H9 (cell line): ENCODE results near the gene RAB6B. TPM values are rescaled to one million over a fixed set of nuclear protein-coding genes. Genes with fewer than 3 reads are reported as not detected.

Experiments used
- DNase-seq: peaks from one replicate; pipeline ENCODE4 v3.0.0-alpha.2; 2017
- H2AFZ ChIP-seq: one replicate; pipeline ENCODE4 v1.6.1; 2013; ENCODE audit warnings: mild to moderate bottlenecking, low read length, control low read depth, moderate library complexity
- H2AK5ac ChIP-seq: 2 replicates; pipeline ENCODE4 v1.6.1; 2013; ENCODE audit warnings: low read length, control low read depth, mixed read lengths; ENCODE audit not compliant: insufficient read length
- H2BK120ac ChIP-seq: one replicate; pipeline ENCODE4 v1.6.1; 2013; ENCODE audit warnings: low read depth, mild to moderate bottlenecking, low read length, control low read depth, inconsistent platforms; ENCODE audit not compliant: poor library complexity, severe bottlenecking
- H2BK12ac ChIP-seq: 2 replicates; pipeline ENCODE4 v1.6.1; 2013; ENCODE audit warnings: low read length, control low read depth, mixed read lengths, low read depth; ENCODE audit not compliant: insufficient read length
- H2BK15ac ChIP-seq: 2 replicates; pipeline ENCODE4 v1.6.1; 2013; ENCODE audit warnings: low read depth, low read length, control low read depth
- H2BK20ac ChIP-seq: one replicate; pipeline ENCODE4 v1.6.1; 2013; ENCODE audit warnings: low read depth, mild to moderate bottlenecking, low read length, control low read depth, inconsistent platforms; ENCODE audit not compliant: poor library complexity, severe bottlenecking
- H2BK5ac ChIP-seq: 2 replicates; pipeline ENCODE4 v1.6.1; 2013; ENCODE audit warnings: low read length, control low read depth, mixed read lengths; ENCODE audit not compliant: insufficient read length
- H3K14ac ChIP-seq: 2 replicates; pipeline ENCODE4 v1.6.1; 2013; ENCODE audit warnings: low read length, control low read depth; ENCODE audit not compliant: insufficient read depth
- H3K18ac ChIP-seq: 2 replicates; pipeline ENCODE4 v1.6.1; 2013; ENCODE audit warnings: low read depth, mild to moderate bottlenecking, mixed read lengths, low read length, control low read depth; ENCODE audit not compliant: insufficient read length
- H3K23ac ChIP-seq: 2 replicates; pipeline ENCODE4 v1.6.1; 2013; ENCODE audit warnings: low read length, control low read depth, mixed read lengths, low read depth; ENCODE audit not compliant: insufficient read length
- H3K23me2 ChIP-seq: 2 replicates; pipeline ENCODE4 v1.6.1; 2013; ENCODE audit warnings: low read depth, mild to moderate bottlenecking, mixed read lengths, low read length, control low read depth; ENCODE audit not compliant: insufficient read length, poor library complexity, severe bottlenecking
- H3K27ac ChIP-seq: 2 replicates; pipeline ENCODE4 v1.5.1; 2013; ENCODE audit warnings: low read length, control low read depth, mixed read lengths, low read depth; ENCODE audit not compliant: insufficient read length
- H3K27me3 ChIP-seq: 2 replicates; pipeline ENCODE4 v1.6.1; 2013; ENCODE audit warnings: low read length, control low read depth, inconsistent platforms; ENCODE audit not compliant: insufficient read depth
- H3K4ac ChIP-seq: 2 replicates; pipeline ENCODE4 v1.6.1; 2013; ENCODE audit warnings: low read depth, mild to moderate bottlenecking, control low read depth, inconsistent platforms, low read length, moderate library complexity
- H3K4me1 ChIP-seq: 2 replicates; pipeline ENCODE4 v1.6.1; 2013; ENCODE audit warnings: low read length, control low read depth, inconsistent platforms; ENCODE audit not compliant: insufficient read depth
- H3K4me2 ChIP-seq: 2 replicates; pipeline ENCODE4 v1.6.1; 2013; ENCODE audit warnings: low read length, control low read depth, mixed read lengths; ENCODE audit not compliant: insufficient read length, insufficient read depth
- H3K56ac ChIP-seq: 2 replicates; pipeline ENCODE4 v1.6.1; 2013; ENCODE audit warnings: low read depth, mild to moderate bottlenecking, mixed read lengths, low read length, control low read depth; ENCODE audit not compliant: insufficient read length
- H3K79me1 ChIP-seq: 2 replicates; pipeline ENCODE4 v1.6.1; 2013; ENCODE audit warnings: low read depth, mild to moderate bottlenecking, moderate library complexity, low read length, control low read depth, inconsistent platforms; ENCODE audit not compliant: insufficient read depth, poor library complexity, severe bottlenecking
- H3K79me2 ChIP-seq: 2 replicates; pipeline ENCODE4 v1.6.1; 2013; ENCODE audit warnings: low read length, control low read depth, inconsistent platforms; ENCODE audit not compliant: insufficient read depth
- H3K9ac ChIP-seq: 2 replicates; pipeline ENCODE4 v1.6.1; 2013; ENCODE audit warnings: low read length, control low read depth, mixed read lengths; ENCODE audit not compliant: insufficient read length; ENCODE audit errors: extremely low read depth
- H3K9me3 ChIP-seq: one replicate; pipeline ENCODE4 v1.6.1; 2013; ENCODE audit warnings: low read depth, low read length, inconsistent platforms; ENCODE audit not compliant: control insufficient read depth
- H3T11ph ChIP-seq: one replicate; pipeline ENCODE4 v1.6.1; 2013; ENCODE audit warnings: mild to moderate bottlenecking, low read length, control low read depth, inconsistent platforms
- H4K20me1 ChIP-seq: one replicate; pipeline ENCODE4 v1.6.1; 2013; ENCODE audit not compliant: control insufficient read depth, insufficient read length, insufficient read depth
- H4K5ac ChIP-seq: 2 replicates; pipeline ENCODE4 v1.6.1; 2013; ENCODE audit warnings: low read depth, mild to moderate bottlenecking, mixed read lengths, low read length, control low read depth; ENCODE audit not compliant: insufficient read length
- H4K8ac ChIP-seq: replicated peaks from 2 replicates; pipeline ENCODE4 v1.6.1; 2013; ENCODE audit warnings: low read length, control low read depth, mixed read lengths, low read depth; ENCODE audit not compliant: insufficient read length
- H4K91ac ChIP-seq: 2 replicates; pipeline ENCODE4 v1.6.1; 2013; ENCODE audit warnings: low read depth, mild to moderate bottlenecking, moderate library complexity, mixed read lengths, low read length, control low read depth; ENCODE audit not compliant: insufficient read length
- H3K27ac Mint-ChIP-seq, 3 experiments: 2 replicates in 2 of 3; 3 replicates in 1 of 3; pipeline ENCODE4 v1.8.0; 2020 to 2021; ENCODE audit warnings: mixed read lengths in 3 of 3, mild to moderate bottlenecking in 1 of 3, moderate library complexity in 1 of 3
- H3K27me3 Mint-ChIP-seq: 2 replicates; pipeline ENCODE4 v1.8.0; 2021; ENCODE audit warnings: low read depth, mild to moderate bottlenecking, moderate library complexity, mixed read lengths
- H3K36me3 Mint-ChIP-seq, 3 experiments: 2 replicates in 2 of 3; 3 replicates in 1 of 3; pipeline ENCODE4 v1.8.0; 2020 to 2021; ENCODE audit warnings: low read depth in 3 of 3, mixed read lengths in 3 of 3; ENCODE audit not compliant: insufficient read depth in 1 of 3
- H3K4me1 Mint-ChIP-seq, 2 experiments: 2 replicates each; pipeline ENCODE4 v1.8.0; 2020; ENCODE audit warnings: mixed read lengths in 2 of 2
- H3K4me3 Mint-ChIP-seq, 2 experiments: 2 replicates in 1 of 2; 3 replicates in 1 of 2; pipeline ENCODE4 v1.8.0; 2020 to 2021; ENCODE audit warnings: mild to moderate bottlenecking in 2 of 2, mixed read lengths in 2 of 2, moderate library complexity in 1 of 2
- H3K9me3 Mint-ChIP-seq, 2 experiments: 2 replicates in 1 of 2; 3 replicates in 1 of 2; pipeline ENCODE4 v1.8.0; 2020; ENCODE audit warnings: mild to moderate bottlenecking in 2 of 2, mixed read lengths in 2 of 2, moderate library complexity in 1 of 2
- total RNA-seq: library from RNA; stranded (reverse); gene quantifications from 2 replicates; pipeline ENCODE4 v1.2.1, GENCODE V29; 2021
- TF ChIP-seq, protein P1 (sequence below): fragments of 200-600 bp; sonication (generic); conservative IDR thresholded peaks from 3 replicates; pipeline ENCODE4 v1.8.0; 2021; ENCODE audit warnings: antibody characterized with exemption, mild to moderate bottlenecking

Gene RAB6B
- total RNA-seq, 1 experiment from 2014 or later = 12.3 TPM

GRCh38 chr3:133917144-133917543 is 21.5 kb upstream of the RAB6B start:
- H3K56ac ChIP-seq = no peak overlapping the region
- DNase-seq = no peak
- H2BK15ac ChIP-seq = no peak overlapping the region
- no peak overlapping the region for H3T11ph ChIP-seq
- no peaks in the 10 kb centered on the region for H3K23me2 ChIP-seq
- H3K14ac ChIP-seq = no peak overlapping the region
- H3K79me2 ChIP-seq = no peaks in the 10 kb centered on the region
- no peak overlapping the region for H3K23ac ChIP-seq
- no peak overlapping the region for H3K9ac ChIP-seq
- no peaks in the 10 kb centered on the region for H3K4me1 ChIP-seq
- no peak overlapping the region for H4K91ac ChIP-seq
- no peak overlapping the region for H3K27ac Mint-ChIP-seq
- H3K4me2 ChIP-seq = no peak overlapping the region
- no peaks in the 10 kb centered on the region for H3K36me3 Mint-ChIP-seq
- H2BK20ac ChIP-seq = no peak overlapping the region
- H3K4ac ChIP-seq = no peak overlapping the region
- no peak overlapping the region for H3K27ac ChIP-seq
- no peak overlapping the region for H4K8ac ChIP-seq
- no peak overlapping the region for H2BK120ac ChIP-seq
- no peak overlapping the region for H3K18ac ChIP-seq
- no peak overlapping the region for H2AFZ ChIP-seq
- no peaks in the 10 kb centered on the region for H4K20me1 ChIP-seq
- TF ChIP-seq, protein P1, sequence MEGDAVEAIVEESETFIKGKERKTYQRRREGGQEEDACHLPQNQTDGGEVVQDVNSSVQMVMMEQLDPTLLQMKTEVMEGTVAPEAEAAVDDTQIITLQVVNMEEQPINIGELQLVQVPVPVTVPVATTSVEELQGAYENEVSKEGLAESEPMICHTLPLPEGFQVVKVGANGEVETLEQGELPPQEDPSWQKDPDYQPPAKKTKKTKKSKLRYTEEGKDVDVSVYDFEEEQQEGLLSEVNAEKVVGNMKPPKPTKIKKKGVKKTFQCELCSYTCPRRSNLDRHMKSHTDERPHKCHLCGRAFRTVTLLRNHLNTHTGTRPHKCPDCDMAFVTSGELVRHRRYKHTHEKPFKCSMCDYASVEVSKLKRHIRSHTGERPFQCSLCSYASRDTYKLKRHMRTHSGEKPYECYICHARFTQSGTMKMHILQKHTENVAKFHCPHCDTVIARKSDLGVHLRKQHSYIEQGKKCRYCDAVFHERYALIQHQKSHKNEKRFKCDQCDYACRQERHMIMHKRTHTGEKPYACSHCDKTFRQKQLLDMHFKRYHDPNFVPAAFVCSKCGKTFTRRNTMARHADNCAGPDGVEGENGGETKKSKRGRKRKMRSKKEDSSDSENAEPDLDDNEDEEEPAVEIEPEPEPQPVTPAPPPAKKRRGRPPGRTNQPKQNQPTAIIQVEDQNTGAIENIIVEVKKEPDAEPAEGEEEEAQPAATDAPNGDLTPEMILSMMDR = no peak
- no peaks in the 10 kb centered on the region for H3K79me1 ChIP-seq
- no peak overlapping the region for H3K4me3 Mint-ChIP-seq
- no peaks in the 10 kb centered on the region for H3K9me3 ChIP-seq
- no peak overlapping the region for H2BK12ac ChIP-seq
- H2BK5ac ChIP-seq = no peak overlapping the region
- peaks cover 6 to 7% of the 10 kb centered on the region in 2 experiments for H3K4me1 Mint-ChIP-seq
- H4K5ac ChIP-seq = no peak overlapping the region
- peaks cover 3% of the 10 kb centered on the region in 2 experiments; a peak in 2 of 5 replicates for H3K9me3 Mint-ChIP-seq
- no peaks in the 10 kb centered on the region for H3K27me3 ChIP-seq
- no peak overlapping the region for H2AK5ac ChIP-seq
- H3K27me3 Mint-ChIP-seq = peaks cover 4% of the 10 kb centered on the region; the same call in 1 of the 2 replicates
